ENCODE data around the gene FAHD2A.
"Not testable (repeated sequence)": the region's sequence is repeated elsewhere in the genome, so short reads cannot be mapped to it uniquely, and the experiment has no call there.

- not testable (repeated sequence) for TF ChIP-seq POLR2A, CTCF (IDR thresholded peaks at IDR 0.05)
Measured at GRCh38 chr2:95415561-95415960, 13.1 kb downstream of the FAHD2A start.

Measured in right lobe of liver (tissue), 4 donors.